SK-N-SH treated with all-trans-retinoic acid at 6 μM for 48 hours (cell line): ENCODE data around the gene ZNF44.

Source experiments
- ESRRG ChIP-seq: fragments of 250-450 bp; sonication (Bioruptor Pico); IDR thresholded peaks from 2 replicates; pipeline ENCODE4 v1.6.1; 2021; ENCODE audit warnings: mild to moderate bottlenecking
- ISL1 ChIP-seq: fragments of 250-450 bp; sonication (Bioruptor Pico); IDR thresholded peaks from 2 replicates; pipeline ENCODE4 v2.1.2; 2022; ENCODE audit warnings: mild to moderate bottlenecking, moderate library complexity
- OSR1 ChIP-seq: fragments of 250-450 bp; sonication (Bioruptor Pico); IDR thresholded peaks from 2 replicates; pipeline ENCODE4 v1.8.0; 2022; ENCODE audit warnings: moderate library complexity, mild to moderate bottlenecking, inconsistent platforms
- RARB ChIP-seq: fragments of 250-450 bp; sonication (Bioruptor Pico); IDR thresholded peaks from 2 replicates; pipeline ENCODE4 v1.8.0; 2021; ENCODE audit warnings: mild to moderate bottlenecking, moderate library complexity
- TCF4 ChIP-seq: fragments of 250-450 bp; sonication (Bioruptor Pico); IDR thresholded peaks from 2 replicates; pipeline ENCODE4 v1.8.0; 2021; ENCODE audit warnings: mild to moderate bottlenecking, moderate library complexity, borderline replicate concordance
- ZFP30 ChIP-seq: fragments of 450-650 bp; formaldehyde crosslinking; IDR thresholded peaks from 2 replicates; pipeline ENCODE4 v1.5.0; 2022; ENCODE audit warnings: mild to moderate bottlenecking, moderate library complexity
- ZNF565 ChIP-seq: fragments of 450-650 bp; formaldehyde crosslinking; conservative IDR thresholded peaks from 2 replicates; pipeline ENCODE4 v1.5.0; 2020; ENCODE audit warnings: low read depth, mild to moderate bottlenecking, moderate library complexity
- TF ChIP-seq, protein P1 (sequence below): fragments of 250-450 bp; sonication (Bioruptor Pico); IDR thresholded peaks from 2 replicates; pipeline ENCODE4 v1.5.1; 2020; ENCODE audit warnings: low read depth, mild to moderate bottlenecking, moderate library complexity
- TF ChIP-seq, protein P2 (sequence below): fragments of 250-450 bp; sonication (Bioruptor Pico); IDR thresholded peaks from 2 replicates; pipeline ENCODE4 v1.8.0; 2020; ENCODE audit warnings: mild to moderate bottlenecking, moderate library complexity, borderline replicate concordance

DNA sequence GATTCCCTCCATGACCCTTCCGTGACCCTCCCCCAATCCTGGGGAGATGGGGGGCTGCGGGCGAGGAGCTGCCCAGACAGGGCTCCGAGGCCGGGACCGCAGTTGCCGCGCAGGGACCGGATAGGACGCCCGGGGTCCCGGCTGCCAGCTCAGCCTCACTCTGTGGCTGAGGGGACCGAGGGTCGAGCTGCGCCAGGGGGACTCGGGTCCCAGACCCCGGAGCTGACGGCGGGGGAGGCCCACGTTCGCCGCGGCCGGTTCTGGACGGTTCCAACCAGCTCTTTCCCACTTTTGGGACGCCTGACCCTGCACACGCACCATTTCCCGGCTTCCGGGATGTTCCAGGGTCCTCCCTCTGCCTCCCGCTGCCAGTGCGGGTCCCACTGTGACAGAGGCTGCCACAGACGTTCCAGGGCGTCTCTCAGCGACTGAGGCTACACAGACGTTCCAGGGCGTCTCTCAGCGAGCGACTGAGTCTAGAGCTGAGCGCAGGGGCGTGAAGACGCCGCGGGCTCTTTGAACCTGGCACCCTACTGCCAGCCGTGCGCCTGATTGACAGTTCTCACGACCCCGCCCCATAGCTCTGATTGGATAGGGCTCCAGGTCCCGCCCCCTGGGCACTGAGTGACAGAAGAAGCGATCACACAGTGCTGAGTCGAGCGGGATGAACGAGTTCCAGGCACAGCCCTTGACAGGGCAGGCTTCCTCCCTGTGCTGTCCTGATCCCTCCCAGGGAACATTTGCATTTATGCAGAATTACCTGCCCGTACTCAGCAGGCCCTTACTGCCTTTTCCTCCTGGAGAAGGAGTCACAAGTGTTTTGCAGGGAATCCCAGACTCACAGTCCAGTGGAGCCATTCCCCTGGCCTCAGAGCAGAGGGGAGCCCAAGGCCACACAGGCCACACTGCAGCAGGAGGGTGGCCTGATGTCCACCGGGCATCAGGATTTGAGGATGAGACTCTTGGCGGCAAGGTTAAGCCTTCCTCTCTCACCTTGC, 38.8 kb upstream of the ZNF44 start, which contains the start of gene ZNF563:
- no peak for TF ChIP-seq RARB (CRISPR knock-in tag)
- TF ChIP-seq, protein P1, sequence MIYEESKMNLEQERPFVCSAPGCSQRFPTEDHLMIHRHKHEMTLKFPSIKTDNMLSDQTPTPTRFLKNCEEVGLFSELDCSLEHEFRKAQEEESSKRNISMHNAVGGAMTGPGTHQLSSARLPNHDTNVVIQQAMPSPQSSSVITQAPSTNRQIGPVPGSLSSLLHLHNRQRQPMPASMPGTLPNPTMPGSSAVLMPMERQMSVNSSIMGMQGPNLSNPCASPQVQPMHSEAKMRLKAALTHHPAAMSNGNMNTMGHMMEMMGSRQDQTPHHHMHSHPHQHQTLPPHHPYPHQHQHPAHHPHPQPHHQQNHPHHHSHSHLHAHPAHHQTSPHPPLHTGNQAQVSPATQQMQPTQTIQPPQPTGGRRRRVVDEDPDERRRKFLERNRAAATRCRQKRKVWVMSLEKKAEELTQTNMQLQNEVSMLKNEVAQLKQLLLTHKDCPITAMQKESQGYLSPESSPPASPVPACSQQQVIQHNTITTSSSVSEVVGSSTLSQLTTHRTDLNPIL (CRISPR knock-in tag): no peak
- TF ChIP-seq, protein P2, sequence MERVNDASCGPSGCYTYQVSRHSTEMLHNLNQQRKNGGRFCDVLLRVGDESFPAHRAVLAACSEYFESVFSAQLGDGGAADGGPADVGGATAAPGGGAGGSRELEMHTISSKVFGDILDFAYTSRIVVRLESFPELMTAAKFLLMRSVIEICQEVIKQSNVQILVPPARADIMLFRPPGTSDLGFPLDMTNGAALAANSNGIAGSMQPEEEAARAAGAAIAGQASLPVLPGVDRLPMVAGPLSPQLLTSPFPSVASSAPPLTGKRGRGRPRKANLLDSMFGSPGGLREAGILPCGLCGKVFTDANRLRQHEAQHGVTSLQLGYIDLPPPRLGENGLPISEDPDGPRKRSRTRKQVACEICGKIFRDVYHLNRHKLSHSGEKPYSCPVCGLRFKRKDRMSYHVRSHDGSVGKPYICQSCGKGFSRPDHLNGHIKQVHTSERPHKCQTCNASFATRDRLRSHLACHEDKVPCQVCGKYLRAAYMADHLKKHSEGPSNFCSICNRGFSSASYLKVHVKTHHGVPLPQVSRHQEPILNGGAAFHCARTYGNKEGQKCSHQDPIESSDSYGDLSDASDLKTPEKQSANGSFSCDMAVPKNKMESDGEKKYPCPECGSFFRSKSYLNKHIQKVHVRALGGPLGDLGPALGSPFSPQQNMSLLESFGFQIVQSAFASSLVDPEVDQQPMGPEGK (CRISPR knock-in tag): no peak
- TF ChIP-seq TCF4 (CRISPR knock-in tag): no peak
- TF ChIP-seq OSR1 (CRISPR knock-in tag): no peak
- TF ChIP-seq ESRRG (CRISPR knock-in tag): no peak
- TF ChIP-seq ZNF565: no peak
- no peak for TF ChIP-seq ZFP30
- no peak for TF ChIP-seq ISL1 (CRISPR knock-in tag)
